ENCODE data around the gene ADAMTS2. TPM values are rescaled to one million over a fixed set of nuclear protein-coding genes. Genes with fewer than 3 reads are reported as not detected.

Gene ADAMTS2
- total and polyA plus RNA-seq, 2 donors from 2014 or later, result 2.0 to 13.6 TPM

- Histone ChIP-seq H3K4me1 (ENCODE audit: control insufficient read depth in 2 of 3, insufficient read depth in 2 of 3, low read depth in 1 of 3, low read length in 3 of 3) (no peaks in the 10 kb centered on the region), H3K27me3 (ENCODE audit: control insufficient read depth, insufficient read depth, low read length) (no peaks in the 10 kb centered on the region), H3K9me3 (ENCODE audit: control insufficient read depth in 2 of 3, insufficient read depth in 1 of 3, low read length in 3 of 3) (no peaks in the 10 kb centered on the region), H3K4me3 (ENCODE audit: low read length in 3 of 3) (no peak overlapping the region), H3K36me3 (ENCODE audit: control insufficient read depth in 2 of 3, insufficient read depth in 3 of 3, low read length in 3 of 3) (no peaks in the 10 kb centered on the region), H3K27ac (ENCODE audit: low read depth in 2 of 2, low read length in 2 of 2) (no peak overlapping the region), H3K9ac (ENCODE audit: low read length in 3 of 3) (no peak overlapping the region)
- DNase-seq, result peak in 1 of 5 donors; percentile 8
- no peak for FAIRE-seq
- intact Hi-C loops (cut with DNase I), result no loop called here
- TF ChIP-seq CTCF (IDR thresholded peaks at IDR 0.05; ENCODE audit: borderline replicate concordance, extremely low read depth, insufficient read depth), result no peak
These were observed 222.2 kb downstream of the ADAMTS2 start for GRCh38 chr5:179123109-179123426.

- Histone ChIP-seq H3K4me1 (ENCODE audit: control insufficient read depth in 2 of 3, insufficient read depth in 2 of 3, low read depth in 1 of 3, low read length in 3 of 3) (no peaks in the 10 kb centered on the region), H3K4me3 (ENCODE audit: low read length in 3 of 3) (no peak overlapping the region), H3K27me3 (ENCODE audit: control insufficient read depth, insufficient read depth, low read length) (no peaks in the 10 kb centered on the region), H3K36me3 (ENCODE audit: control insufficient read depth in 2 of 3, insufficient read depth in 3 of 3, low read length in 3 of 3) (no peaks in the 10 kb centered on the region), H3K27ac (ENCODE audit: low read depth in 2 of 2, low read length in 2 of 2) (no peak overlapping the region), H3K9me3 (ENCODE audit: control insufficient read depth in 2 of 3, insufficient read depth in 1 of 3, low read length in 3 of 3) (no peaks in the 10 kb centered on the region), H3K9ac (ENCODE audit: low read length in 3 of 3) (no peak overlapping the region)
- intact Hi-C loops (cut with DNase I), result no loop called here
- DNase-seq (peak in 2 of 5 donors; percentile 24 to 56), FAIRE-seq (no peak)
- TF ChIP-seq CTCF (IDR thresholded peaks at IDR 0.05; ENCODE audit: borderline replicate concordance, extremely low read depth, insufficient read depth), result no peak
These were observed 222.7 kb downstream of the ADAMTS2 start for GRCh38 chr5:179122411-179123108.

- intact Hi-C loops (cut with DNase I), result no loop called here
- Histone ChIP-seq H3K4me3 (ENCODE audit: low read length in 3 of 3) (no peak overlapping the region), H3K9me3 (ENCODE audit: control insufficient read depth in 2 of 3, insufficient read depth in 1 of 3, low read length in 3 of 3) (no peaks in the 10 kb centered on the region), H3K27ac (ENCODE audit: low read depth in 2 of 2, low read length in 2 of 2) (no peak overlapping the region), H3K27me3 (ENCODE audit: control insufficient read depth, insufficient read depth, low read length) (no peaks in the 10 kb centered on the region), H3K9ac (ENCODE audit: low read length in 3 of 3) (no peak overlapping the region), H3K36me3 (ENCODE audit: control insufficient read depth in 2 of 3, insufficient read depth in 3 of 3, low read length in 3 of 3) (no peaks in the 10 kb centered on the region), H3K4me1 (ENCODE audit: control insufficient read depth in 2 of 3, insufficient read depth in 2 of 3, low read depth in 1 of 3, low read length in 3 of 3) (no peaks in the 10 kb centered on the region)
- no peak for TF ChIP-seq CTCF (IDR thresholded peaks at IDR 0.05; ENCODE audit: borderline replicate concordance, extremely low read depth, insufficient read depth)
- peak in 2 of 5 donors; percentile 18 to 56 for DNase-seq
- no peak for FAIRE-seq
These were observed 223.6 kb downstream of the ADAMTS2 start for GRCh38 chr5:179121667-179122111.

Measured in kidney (tissue), 14 donors.